GM18505 (cell line): ENCODE measurements around the gene KRT5.
"Not testable (repeated sequence)": the region's sequence is repeated elsewhere in the genome, so short reads cannot be mapped to it uniquely, and the experiment has no call there.

Experiments used
- ATAC-seq: cut with Tn5 transposase; IDR thresholded peaks from one replicate; pipeline ENCODE4 v1.9.1; 2021; ENCODE audit not compliant: unreplicated experiment
- POLR2A ChIP-seq: IDR thresholded peaks from 4 replicates; pipeline ENCODE4 v1.6.1; 2011; ENCODE audit warnings: borderline replicate concordance; ENCODE audit not compliant: insufficient read depth, insufficient read length; ENCODE audit errors: extremely low read depth

Gene KRT5

DNA sequence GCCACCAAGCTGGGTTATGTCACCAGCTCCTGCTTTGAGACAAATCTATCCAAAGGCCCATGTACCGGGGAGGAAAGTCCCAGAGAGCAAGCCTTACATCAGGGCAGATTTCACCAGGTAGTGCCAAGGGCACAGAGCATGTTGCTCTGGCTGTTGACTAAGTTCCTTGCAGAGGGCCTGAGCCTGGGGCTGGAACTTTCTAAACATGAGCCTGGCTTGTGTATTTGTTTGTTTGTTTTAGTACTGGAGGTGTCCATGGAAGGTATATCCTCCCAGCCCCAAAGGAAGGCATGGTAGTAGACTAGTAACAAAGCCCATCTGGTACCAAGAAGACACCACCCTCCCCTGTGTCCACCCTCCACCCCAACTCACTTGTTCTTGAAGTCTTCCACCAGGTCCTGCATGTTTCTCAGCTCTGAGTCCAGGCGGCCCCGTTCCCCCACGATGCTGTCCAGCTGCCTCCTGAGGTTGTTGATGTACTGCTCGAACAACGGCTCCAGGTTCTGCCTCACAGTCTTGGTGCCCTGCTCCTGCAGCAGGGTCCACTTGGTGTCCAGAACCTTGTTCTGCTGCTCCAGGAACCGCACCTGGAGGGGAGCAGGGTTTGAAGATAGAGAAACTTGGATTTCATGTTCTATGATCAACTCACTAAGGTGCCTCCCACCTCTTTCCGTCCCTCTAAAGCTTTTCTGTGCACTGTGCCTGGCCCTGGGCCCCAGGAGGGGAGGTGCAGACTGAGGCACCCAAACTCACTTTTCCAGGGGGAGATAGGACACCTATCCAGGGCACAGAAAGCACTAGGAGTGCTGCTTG lies 1.4 kb downstream of the KRT5 start:
- ATAC-seq, result no peak
- TF ChIP-seq POLR2A, result no peak

DNA sequence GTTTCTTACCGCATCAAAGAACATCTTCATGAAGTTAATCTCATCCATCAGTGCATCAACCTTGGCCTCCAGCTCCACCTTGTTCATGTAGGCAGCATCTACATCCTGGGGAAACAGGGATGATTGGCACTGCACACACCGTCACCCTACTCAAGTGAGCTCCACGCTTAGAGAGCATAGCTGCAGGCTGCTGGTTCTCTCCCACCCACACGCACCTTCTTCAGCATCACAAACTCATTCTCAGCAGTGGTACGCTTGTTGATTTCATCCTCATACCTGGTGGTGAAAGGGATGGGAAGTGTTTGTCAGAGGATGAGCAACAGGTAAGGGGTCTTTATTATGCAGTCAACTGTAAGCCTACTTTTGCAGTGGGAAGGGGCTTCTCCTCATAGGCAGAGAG lies 2.3 kb downstream of the KRT5 start:
- no peak for TF ChIP-seq POLR2A
- ATAC-seq, result no peak

DNA sequence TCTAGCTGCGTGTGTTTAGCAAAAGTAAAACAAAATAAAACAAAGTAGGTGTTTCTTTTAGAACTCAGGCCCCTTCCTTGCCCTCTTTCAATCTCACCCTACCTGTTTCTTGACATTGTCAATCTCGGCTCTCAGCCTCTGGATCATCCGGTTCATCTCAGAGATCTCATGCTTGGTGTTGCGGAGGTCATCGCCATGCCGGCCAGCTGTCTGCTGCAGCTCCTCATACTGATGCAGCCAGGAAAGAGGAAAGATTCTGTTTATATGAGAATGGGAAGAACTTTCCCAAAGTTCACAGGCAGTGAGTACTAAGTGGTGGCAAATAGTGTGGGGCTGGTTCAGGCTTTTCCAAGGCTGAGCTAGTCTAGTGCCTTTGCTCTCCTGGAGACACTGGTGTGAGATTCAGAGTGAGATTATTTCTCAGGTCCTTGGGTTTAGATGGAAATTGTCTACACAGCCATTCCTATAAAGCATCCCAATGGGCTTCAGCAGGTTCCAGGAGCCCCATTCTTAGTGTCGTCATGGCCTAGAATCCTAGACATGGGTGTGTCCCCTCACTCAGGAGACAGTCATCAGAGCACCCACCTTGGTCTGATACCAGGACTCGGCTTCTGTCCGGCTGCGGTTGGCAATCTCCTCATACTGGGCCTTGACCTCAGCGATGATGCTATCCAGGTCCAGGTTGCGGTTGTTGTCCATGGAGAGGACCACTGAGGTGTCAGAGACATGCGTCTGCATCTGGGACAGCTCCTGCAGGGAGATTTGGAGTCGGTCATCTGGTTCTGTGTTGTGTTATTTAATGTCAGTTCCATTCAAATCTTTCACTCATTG lies 3.0 kb downstream of the KRT5 start:
- no peak for ATAC-seq
- TF ChIP-seq POLR2A, result no peak

DNA sequence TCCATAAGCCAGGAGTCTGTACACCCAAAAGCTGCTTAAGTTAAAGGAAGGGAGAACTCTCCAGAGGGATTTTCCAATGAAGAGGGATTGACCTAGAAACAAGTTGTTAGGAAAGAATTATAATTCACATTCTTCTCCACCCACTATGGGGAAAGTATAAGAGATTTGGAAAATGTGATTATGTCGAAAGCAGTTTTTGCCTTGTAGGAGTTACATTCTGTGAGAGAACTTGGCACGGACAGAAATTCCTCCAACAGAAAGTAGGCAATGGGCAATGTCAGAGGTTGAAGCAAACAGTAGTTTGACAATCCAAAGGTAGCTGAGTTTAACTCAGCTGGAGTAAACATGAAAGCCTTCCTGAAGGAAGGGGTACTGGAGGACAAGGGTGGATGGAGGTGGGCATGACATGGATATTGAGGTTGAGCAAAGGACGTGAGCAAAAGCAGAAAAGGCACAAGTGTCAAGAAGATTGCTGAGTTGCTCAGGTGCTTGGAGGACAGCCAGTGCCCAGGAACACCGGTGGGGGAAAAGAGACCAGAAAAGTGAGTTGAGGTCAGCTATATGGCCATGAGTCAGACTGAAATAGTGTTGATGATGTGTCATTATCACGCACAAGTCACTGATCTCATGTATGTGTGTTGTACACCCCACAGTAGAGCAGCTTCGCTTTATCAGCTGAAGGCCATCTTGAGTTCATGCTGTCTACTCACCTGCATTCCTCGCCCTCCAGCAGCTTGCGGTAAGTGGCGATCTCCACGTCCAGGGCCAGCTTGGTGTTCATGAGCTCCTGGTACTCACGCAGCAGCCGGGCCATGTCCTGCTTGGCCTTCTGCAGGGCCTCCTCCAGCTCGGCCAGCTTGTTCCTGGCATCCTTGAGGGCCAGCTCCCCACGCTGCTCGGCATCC lies 4.0 kb downstream of the KRT5 start:
- no peak for TF ChIP-seq POLR2A
- no peak for ATAC-seq

DNA sequence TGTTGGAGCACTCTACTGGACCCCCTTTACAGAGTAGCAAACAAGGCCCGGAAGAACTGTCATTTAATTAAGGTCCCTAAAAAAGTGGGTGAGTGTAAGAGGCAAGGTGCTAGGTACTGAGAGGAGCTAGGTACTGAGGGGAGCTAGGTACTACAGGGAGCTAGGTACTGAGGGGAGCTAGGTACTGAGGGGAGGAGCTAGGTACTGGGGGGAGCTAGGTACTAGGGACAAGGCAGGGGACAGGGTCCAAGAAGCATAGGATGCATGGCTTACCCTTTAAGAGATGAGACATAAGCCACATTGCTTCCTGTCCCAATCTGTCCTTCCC lies 4.9 kb downstream of the KRT5 start:
- no peak for TF ChIP-seq POLR2A

DNA sequence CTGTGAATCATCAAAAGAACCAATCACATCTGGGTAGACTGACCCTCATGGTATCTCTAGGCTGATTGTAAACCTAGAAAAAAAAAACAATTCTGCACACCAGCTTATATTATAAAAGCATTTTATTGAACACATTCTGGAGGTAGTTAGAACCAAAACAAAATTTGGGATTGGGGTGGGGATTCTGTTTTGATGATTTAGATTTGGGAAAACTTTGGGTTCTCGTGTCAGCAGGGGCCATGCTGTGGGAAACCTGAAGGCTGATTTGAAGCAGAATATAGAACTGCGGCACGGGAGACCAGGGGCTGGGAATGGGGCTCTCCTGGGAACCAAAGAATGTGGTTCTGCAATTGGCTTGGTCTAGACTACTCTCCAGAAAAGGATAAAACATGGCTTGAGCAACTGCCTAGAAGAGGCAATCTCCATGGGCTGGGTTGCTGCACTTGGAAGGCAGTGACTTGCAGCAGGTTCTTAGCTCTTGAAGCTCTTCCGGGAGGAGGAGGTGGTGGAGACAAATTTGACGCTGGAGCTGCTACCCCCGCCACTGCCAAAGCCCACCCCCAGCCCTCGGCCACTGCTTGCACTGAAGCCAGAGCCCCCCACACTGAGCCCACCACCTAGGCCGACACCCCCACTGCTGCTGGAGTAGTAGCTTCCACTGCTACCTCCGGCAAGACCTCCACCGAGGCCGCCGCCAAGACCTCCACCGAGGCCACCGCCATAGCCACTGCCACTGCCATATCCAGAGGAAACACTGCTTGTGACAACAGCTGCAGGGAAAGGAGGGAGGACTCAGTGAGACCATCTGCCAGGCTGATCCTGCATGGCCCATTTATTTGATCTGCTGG lies 5.5 kb downstream of the KRT5 start:
- no peak for TF ChIP-seq POLR2A
- ATAC-seq, result no peak

More for the DNA sequence above, 4.9 kb downstream of the KRT5 start:
- ATAC-seq, result no peak

DNA sequence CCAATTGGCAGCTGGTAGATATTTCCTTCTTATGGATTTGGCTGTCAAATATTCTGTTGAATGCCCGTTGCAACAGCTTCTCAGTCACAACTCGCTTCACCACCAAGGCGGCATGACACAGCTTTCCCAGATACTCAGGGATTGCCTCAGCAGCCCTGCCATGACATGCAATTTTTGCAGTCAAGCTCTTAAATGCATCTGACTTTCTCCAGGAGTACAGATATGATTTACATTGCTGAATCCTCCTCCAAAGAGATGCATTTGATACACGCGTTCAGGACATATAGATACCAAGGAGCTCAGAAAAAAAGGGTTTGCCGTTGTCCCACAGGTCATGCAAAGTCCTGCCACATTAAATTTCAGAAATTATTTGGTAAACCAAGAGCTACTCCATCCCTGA lies 6.5 kb downstream of the KRT5 start:
- no peak for ATAC-seq
- no peak for TF ChIP-seq POLR2A

DNA sequence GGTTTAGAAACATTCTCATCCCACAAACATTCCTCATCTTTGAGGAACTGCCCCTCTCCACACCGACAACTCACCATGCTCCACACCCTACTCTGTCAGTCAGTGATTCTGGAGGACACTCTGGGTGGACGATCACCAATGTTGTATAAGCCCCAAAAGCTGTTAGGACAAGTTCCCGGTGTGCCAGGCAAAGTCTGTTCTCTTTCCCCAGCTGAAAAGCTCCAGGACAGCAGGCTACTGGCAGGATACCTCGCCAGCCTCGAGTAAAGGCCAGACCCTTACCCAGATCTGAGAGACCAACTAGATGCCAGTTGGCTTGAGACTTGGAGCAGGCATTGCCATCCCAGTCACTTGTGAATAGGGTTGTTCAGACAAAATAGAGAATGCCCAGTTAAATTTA lies 12.0 kb downstream of the KRT5 start:
- no peak for ATAC-seq
- TF ChIP-seq POLR2A, result no peak

DNA sequence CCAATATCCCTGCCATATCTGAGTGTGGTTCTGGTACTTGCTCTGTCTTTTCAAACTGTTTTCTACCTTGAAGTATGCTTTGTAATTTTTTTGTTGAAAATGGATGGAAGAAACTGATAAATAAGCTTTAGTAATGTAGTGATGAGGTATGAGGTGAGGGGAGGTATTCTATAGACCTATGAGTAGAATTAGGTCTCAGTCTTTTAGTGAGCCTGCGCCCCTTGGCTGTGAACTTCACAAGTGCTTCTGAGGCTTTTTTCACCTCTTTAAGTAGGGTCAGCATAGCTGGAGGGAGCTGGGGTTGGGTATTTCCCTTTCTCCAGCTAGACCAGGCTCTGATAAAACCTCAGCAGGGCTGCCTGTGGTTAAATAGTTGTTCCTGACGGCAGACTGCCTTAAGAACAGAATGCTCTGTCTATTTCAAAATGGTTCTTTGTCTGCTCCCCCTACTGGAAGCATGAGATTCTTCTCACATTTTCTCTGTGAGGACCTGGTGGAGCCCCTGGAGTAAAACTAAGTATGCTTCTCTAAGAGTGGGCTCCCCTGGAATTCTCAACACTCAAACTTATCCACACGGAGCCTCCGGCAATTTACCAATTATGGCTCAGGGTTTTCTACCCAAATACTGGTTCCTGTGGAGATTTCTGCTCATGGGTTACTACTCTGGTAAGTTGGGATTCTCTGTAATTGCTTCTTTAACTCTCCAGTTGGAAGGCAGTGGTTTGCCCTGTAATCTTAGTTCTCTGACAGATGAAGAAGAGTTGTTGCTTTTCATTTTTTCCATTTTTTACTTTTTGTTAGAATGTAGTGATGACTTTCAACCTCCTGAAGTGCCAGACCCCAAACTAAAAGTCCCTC lies 13.1 kb downstream of the KRT5 start:
- TF ChIP-seq POLR2A, result no peak
- ATAC-seq, result no peak

DNA sequence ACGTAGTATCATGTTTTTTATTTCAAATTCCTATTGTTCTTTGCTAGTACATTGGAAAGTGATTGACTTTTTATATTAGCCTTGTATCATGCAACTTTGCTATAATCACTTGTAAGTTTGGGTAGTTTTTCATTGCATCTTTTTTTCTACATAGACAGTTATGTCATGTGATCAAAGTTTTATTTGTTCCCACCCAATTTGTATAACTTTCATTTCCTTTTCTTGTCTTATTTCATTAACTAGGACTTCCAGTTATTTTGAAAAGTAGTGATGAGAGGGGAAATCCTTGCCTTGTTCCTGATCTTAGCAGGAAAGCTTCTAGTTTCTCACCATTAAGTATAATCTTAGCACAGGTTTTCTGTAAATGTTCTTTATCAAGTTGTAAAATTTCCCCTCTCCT lies 17.3 kb downstream of the KRT5 start:
- no peak for ATAC-seq
- TF ChIP-seq POLR2A, result no peak

DNA sequence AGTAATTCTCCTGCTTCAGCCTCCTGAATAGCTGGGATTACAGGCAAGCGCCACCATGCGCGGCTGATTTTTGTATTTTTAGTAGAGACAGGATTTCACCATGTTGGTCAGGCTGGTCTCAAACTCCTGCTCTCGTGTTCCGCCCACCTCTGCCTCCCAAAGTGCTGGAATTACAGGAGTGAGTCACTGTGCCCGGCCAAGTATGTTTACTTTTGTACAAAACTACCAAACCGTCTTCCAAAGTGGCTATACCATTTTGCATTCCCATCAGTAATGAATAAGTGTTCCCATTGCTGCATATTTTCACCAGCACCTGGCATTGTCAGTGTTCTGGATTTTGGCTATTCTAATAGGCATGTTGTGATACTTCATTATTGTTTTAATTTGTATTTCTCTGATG lies 18.7 kb downstream of the KRT5 start:
- no peak for TF ChIP-seq POLR2A
- ATAC-seq, result no peak

DNA sequence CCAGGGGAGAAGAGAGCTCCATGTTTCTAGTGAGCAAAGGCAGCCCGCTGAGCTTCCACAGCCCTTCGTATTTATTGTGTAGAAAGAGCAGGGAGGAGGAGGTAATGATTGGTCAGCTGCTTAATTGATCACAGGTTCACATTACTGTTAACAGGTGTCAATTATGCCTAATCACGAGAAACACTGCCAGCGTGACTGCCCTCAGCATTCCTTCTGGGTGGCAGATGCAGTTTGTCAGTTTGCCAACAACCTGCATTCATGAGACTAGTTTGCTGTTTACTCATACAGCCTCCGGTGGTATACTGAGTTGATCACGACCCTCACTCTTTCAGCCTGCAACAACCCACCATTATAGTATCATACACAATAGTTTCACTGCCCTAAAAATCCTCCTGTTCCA lies 19.6 kb downstream of the KRT5 start:
- ATAC-seq, result not testable (repeated sequence)
